Gastrocnemius medialis (tissue), 4 donors: ENCODE data around the gene TGM2. TPM values are rescaled to one million over a fixed set of nuclear protein-coding genes. Genes with fewer than 3 reads are reported as not detected.
A peak's percentile ranks its signal among the peaks of the same experiment; 100 is the strongest.

Experiments
- ATAC-seq, 2 donors: fragments of 150-250 bp; one replicate each; pipeline ENCODE4 v1.9.1; 2016
- DNase-seq, 2 donors: peaks; one replicate each; pipeline ENCODE4 v3.0.0-alpha.2; 2019
- H3K27ac ChIP-seq, 4 donors: fragments of 200-600 bp; sonication (generic); 1 replicate in 1 of 4; 2 replicates in 3 of 4; pipeline ENCODE4 v1.5.1; 2016 to 2018; ENCODE audit warnings: mild to moderate bottlenecking in 2 of 4, moderate library complexity in 1 of 4
- H3K27me3 ChIP-seq, 3 donors: fragments of 200-600 bp; sonication (generic) in 2 of 3; 1 replicate in 1 of 3; 2 replicates in 2 of 3; pipeline versions ENCODE4 v1.5.1 to v1.6.0; 2016 to 2019; ENCODE audit warnings: mild to moderate bottlenecking in 1 of 3, moderate library complexity in 1 of 3
- H3K36me3 ChIP-seq, 2 donors: fragments of 200-600 bp; sonication (generic) in 1 of 2; one replicate each; pipeline ENCODE4 v1.5.1; 2017 to 2018
- H3K4me1 ChIP-seq, 2 donors: fragments of 200-600 bp; sonication (generic) in 1 of 2; one replicate each; pipeline ENCODE4 v1.5.1; 2016 to 2017; ENCODE audit warnings: mild to moderate bottlenecking in 2 of 2
- H3K4me3 ChIP-seq, 4 donors: fragments of 200-600 bp; sonication (generic) in 3 of 4; 1 replicate in 1 of 4; 2 replicates in 3 of 4; pipeline ENCODE4 v1.5.1; 2016 to 2019; ENCODE audit warnings: mild to moderate bottlenecking in 2 of 4
- H3K9me3 ChIP-seq, 3 donors: fragments of 200-600 bp; sonication (generic) in 2 of 3; 1 replicate in 1 of 3; 2 replicates in 2 of 3; pipeline ENCODE4 v1.5.1; 2016 to 2019
- CTCF ChIP-seq, 5 experiments: fragments of 450-650 bp in 3 of 5; fragments of 200-600 bp in 2 of 5; sonication (generic) in 2 of 5; IDR thresholded peaks in 4 of 5; conservative IDR thresholded peaks in 1 of 5; 1 replicate in 4 of 5; 2 replicates in 1 of 5; pipeline ENCODE4 v1.5.1; 2016 to 2019; ENCODE audit warnings: antibody characterized with exemption in 5 of 5, mild to moderate bottlenecking in 3 of 5, moderate library complexity in 3 of 5
- POLR2A ChIP-seq, 2 donors: fragments of 450-650 bp; IDR thresholded peaks; one replicate each; pipeline ENCODE4 v1.6.1; 2017; ENCODE audit warnings: antibody characterized with exemption in 2 of 2, mild to moderate bottlenecking in 2 of 2, moderate library complexity in 2 of 2
- in situ Hi-C, 4 donors: fragments of 200-750 bp; cut with MboI; loops; one replicate each; pipeline versions ENCODE4 v1.15.0 to v1.8.0; 2017; ENCODE audit warnings: low sequenced_read_pairs in 4 of 4
- intact Hi-C: fragments of 100-400 bp; cut with DNase I; formaldehyde crosslinking; loops from one replicate; pipeline ENCODE4 v1.15.1; 2023; ENCODE audit warnings: low total_unique reads
- total RNA-seq, 4 donors: library from RNA; depleted of rRNA; stranded (reverse); fragments of >200 nt; gene quantifications; one replicate each; pipeline versions ENCODE4 v1.1.0 to v1.2.3, GENCODE V29; 2016

The TGM2 gene
- total RNA-seq, 4 donors from 2014 or later: 12.8 to 152 (median 58.4) TPM

- peaks cover 35 to 41% of the 10 kb centered on the region in 2 donors for H3K4me1 ChIP-seq
- no peaks in the 10 kb centered on the region for H3K36me3 ChIP-seq
- no peaks in the 10 kb centered on the region for H3K9me3 ChIP-seq
- DNase-seq (no peak), ATAC-seq (no peak)
- intact Hi-C loops (no loop called here), in situ Hi-C loops (no loop called here)
- TF ChIP-seq POLR2A (IDR thresholded peaks at IDR 0.05) (no peak), CTCF (IDR thresholded peaks at IDR 0.05 in 4 of 5, conservative IDR thresholded peaks at IDR 0.05 in 1 of 5) (no peak)
- no peak overlapping the region for H3K4me3 ChIP-seq
- H3K27me3 ChIP-seq: no peaks in the 10 kb centered on the region
- H3K27ac ChIP-seq: no peak overlapping the region
Observed at GRCh38 chr20:38115896-38116295, 49.2 kb downstream of the TGM2 start.

GRCh38 chr20:38115205-38115604 lies 49.9 kb downstream of the TGM2 start:
- no peaks in the 10 kb centered on the region for H3K27me3 ChIP-seq
- DNase-seq (no peak), ATAC-seq (no peak)
- TF ChIP-seq POLR2A (IDR thresholded peaks at IDR 0.05) (no peak), CTCF (IDR thresholded peaks at IDR 0.05 in 4 of 5, conservative IDR thresholded peaks at IDR 0.05 in 1 of 5) (no peak)
- no peak overlapping the region for H3K4me3 ChIP-seq
- H3K36me3 ChIP-seq: no peaks in the 10 kb centered on the region
- H3K9me3 ChIP-seq: no peaks in the 10 kb centered on the region
- H3K4me1 ChIP-seq: peaks cover 42 to 48% of the 10 kb centered on the region in 2 donors
- in situ Hi-C loops: no loop called here
- H3K27ac ChIP-seq: no peak overlapping the region
- intact Hi-C loops: no loop called here

GRCh38 chr20:38114353-38114791 lies 50.7 kb downstream of the TGM2 start:
- intact Hi-C loops: loop anchor here (5.0 kb wide), 1 partner anchor 122 kb away; no protein-coding TSS in a partner anchor
- H3K27me3 ChIP-seq: no peaks in the 10 kb centered on the region
- peak overlapping the region in 3 of 4 donors; percentile 50 to 94 (median 86) for H3K27ac ChIP-seq
- no peak overlapping the region for H3K4me3 ChIP-seq
- in situ Hi-C loops: no loop called here
- H3K36me3 ChIP-seq: no peaks in the 10 kb centered on the region
- TF ChIP-seq POLR2A (IDR thresholded peaks at IDR 0.05) (no peak), CTCF (IDR thresholded peaks at IDR 0.05 in 4 of 5, conservative IDR thresholded peaks at IDR 0.05 in 1 of 5) (no peak)
- no peaks in the 10 kb centered on the region for H3K9me3 ChIP-seq
- ATAC-seq (no peak), DNase-seq (no peak)
- peaks cover 50 to 56% of the 10 kb centered on the region in 2 donors for H3K4me1 ChIP-seq

- H3K27ac ChIP-seq: peak overlapping the region; percentile 43 to 94 (median 68)
- peak; percentile 81 to 87 for DNase-seq
- ATAC-seq: peak; percentile 40 to 49
- in situ Hi-C loops (no loop called here), intact Hi-C loops (loop anchor here (2.0 to 5.0 kb wide), 2 partner anchors 47 to 121 kb away; no protein-coding TSS in a partner anchor)
- H3K4me3 ChIP-seq: no peak overlapping the region
- H3K36me3 ChIP-seq: no peaks in the 10 kb centered on the region
- H3K4me1 ChIP-seq: peaks cover 57 to 63% of the 10 kb centered on the region in 2 donors
- TF ChIP-seq POLR2A (IDR thresholded peaks at IDR 0.05): no peak
- TF ChIP-seq CTCF (IDR thresholded peaks at IDR 0.05 in 4 of 5, conservative IDR thresholded peaks at IDR 0.05 in 1 of 5): peak in 1 of 5 experiments; percentile 8
- H3K9me3 ChIP-seq: no peaks in the 10 kb centered on the region
- H3K27me3 ChIP-seq: no peaks in the 10 kb centered on the region
Observed at GRCh38 chr20:38113401-38114325, 51.4 kb downstream of the TGM2 start.
